ENCODE results near the gene DAB2IP. TPM values are rescaled to one million over a fixed set of nuclear protein-coding genes. Genes with fewer than 3 reads are reported as not detected.

Gene DAB2IP
- total RNA-seq, 1 experiment from 2014 or later, result 13.4 TPM

- DNase-seq (ENCODE audit: low read depth, low spot score), result no peak
- in situ Hi-C loops (cut with HindIII; ENCODE audit: low pct_unique_long_range_greater_than_20kb, low sequenced_read_pairs), result no loop called here
Measured at GRCh38 chr9:121797081-121797480, 145.6 kb downstream of the DAB2IP start.

- in situ Hi-C loops (cut with HindIII; ENCODE audit: low pct_unique_long_range_greater_than_20kb, low sequenced_read_pairs), result no loop called here
Measured at GRCh38 chr9:121798941-121799340, 147.5 kb downstream of the DAB2IP start.

GRCh38 chr9:121800376-121800775 lies 148.9 kb downstream of the DAB2IP start:
- no peak for DNase-seq (ENCODE audit: low read depth, low spot score)
- in situ Hi-C loops (cut with HindIII; ENCODE audit: low pct_unique_long_range_greater_than_20kb, low sequenced_read_pairs), result no loop called here

More at GRCh38 chr9:121798941-121799340, 147.5 kb downstream of the DAB2IP start:
- DNase-seq (ENCODE audit: low read depth, low spot score), result no peak

DNA sequence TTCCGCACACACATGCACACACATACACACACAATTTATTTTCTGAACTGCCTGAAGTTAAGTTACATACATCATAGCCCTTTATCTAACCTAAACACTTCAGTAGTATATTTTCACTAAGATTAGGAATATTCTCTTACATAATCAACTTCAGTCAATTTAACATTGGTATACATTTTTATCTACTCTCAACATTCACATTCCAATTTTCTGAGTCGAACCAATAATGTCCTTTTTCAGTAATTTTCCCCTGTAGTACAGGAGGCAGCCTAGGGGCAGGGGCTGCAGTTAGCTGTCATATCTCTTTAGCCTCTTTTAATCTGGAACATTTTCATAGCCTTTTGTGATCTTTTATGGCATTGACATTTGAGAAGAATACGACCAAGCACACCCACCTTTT lies 150.1 kb downstream of the DAB2IP start:
- DNase-seq (ENCODE audit: low read depth, low spot score), result no peak
- in situ Hi-C loops (cut with HindIII; ENCODE audit: low pct_unique_long_range_greater_than_20kb, low sequenced_read_pairs), result no loop called here

DNA sequence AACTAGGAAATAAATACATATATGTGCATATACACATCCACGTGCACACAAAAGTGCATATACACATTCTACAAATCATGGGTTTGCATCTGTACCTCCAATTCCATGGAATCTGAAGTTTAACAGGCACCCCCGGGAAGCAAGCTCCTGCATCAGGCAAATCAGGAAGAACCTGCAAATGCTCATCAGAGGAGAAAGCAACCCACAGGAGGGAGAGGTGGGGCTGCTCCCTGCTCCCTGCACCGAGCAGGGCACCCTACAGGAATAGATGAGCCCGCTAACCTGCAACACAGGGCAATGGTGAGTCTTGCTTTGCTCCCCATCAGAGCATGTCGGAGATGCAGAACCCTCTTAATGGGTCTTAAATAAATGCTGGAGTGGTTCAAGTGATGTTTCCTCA lies 151.3 kb downstream of the DAB2IP start:
- DNase-seq (ENCODE audit: low read depth, low spot score), result no peak
- in situ Hi-C loops (cut with HindIII; ENCODE audit: low pct_unique_long_range_greater_than_20kb, low sequenced_read_pairs), result no loop called here

- in situ Hi-C loops (cut with HindIII; ENCODE audit: low pct_unique_long_range_greater_than_20kb, low sequenced_read_pairs), result no loop called here
- DNase-seq (ENCODE audit: low read depth, low spot score), result no peak
Measured at GRCh38 chr9:121807069-121807822, 155.8 kb downstream of the DAB2IP start.

DNA sequence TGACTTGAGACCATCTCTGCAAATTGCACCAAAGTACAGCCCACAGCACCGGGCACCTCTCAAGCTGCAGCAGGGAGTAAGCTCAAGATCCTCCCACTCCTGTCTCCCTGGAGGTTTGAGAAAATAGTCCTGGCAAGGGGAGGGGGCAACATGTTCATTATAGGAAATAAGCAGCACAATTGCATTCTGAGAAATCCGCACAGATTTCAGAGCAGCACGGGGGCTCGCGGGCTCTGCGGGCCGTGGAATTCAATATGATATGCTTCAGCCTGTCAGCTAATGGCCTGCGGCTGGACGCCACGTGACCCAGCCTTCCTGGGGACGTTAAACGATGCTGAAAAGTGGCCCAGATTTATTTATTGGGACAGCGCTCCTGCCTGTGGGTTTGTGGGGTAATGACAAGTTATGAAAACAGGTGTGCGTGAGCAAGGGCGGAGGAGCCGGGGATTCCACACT lies 156.4 kb downstream of the DAB2IP start:
- no peak for DNase-seq (ENCODE audit: low read depth, low spot score)
- in situ Hi-C loops (cut with HindIII; ENCODE audit: low pct_unique_long_range_greater_than_20kb, low sequenced_read_pairs), result no loop called here

DNA sequence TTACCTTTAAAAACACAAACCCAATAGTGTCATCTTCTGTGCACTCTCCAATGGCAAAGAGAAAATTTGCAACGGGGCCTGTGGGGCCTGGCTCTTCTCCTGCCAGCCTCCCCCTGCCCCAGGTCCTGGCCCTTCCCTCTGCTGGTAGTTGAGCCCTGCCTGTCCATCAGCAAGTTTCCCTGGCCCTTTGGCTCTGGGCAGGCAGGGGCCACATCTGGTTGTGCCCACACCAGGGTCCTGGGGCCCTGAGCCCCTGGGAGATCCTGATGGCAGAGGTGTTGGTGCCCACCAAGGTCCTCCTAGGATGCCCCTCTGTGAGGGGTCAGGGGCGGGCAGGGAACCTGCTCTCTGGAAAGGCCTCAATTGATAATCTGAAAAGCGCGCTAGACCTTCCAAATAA lies 157.3 kb downstream of the DAB2IP start:
- no peak for DNase-seq (ENCODE audit: low read depth, low spot score)
- in situ Hi-C loops (cut with HindIII; ENCODE audit: low pct_unique_long_range_greater_than_20kb, low sequenced_read_pairs), result no loop called here

GRCh38 chr9:121809356-121810050 lies 158.1 kb downstream of the DAB2IP start:
- in situ Hi-C loops (cut with HindIII; ENCODE audit: low pct_unique_long_range_greater_than_20kb, low sequenced_read_pairs), result no loop called here

GRCh38 chr9:121810489-121810888 lies 159.1 kb downstream of the DAB2IP start:
- in situ Hi-C loops (cut with HindIII; ENCODE audit: low pct_unique_long_range_greater_than_20kb, low sequenced_read_pairs), result no loop called here
- DNase-seq (ENCODE audit: low read depth, low spot score), result no peak

More at GRCh38 chr9:121809356-121810050, 158.1 kb downstream of the DAB2IP start:
- DNase-seq (ENCODE audit: low read depth, low spot score), result no peak

DNA sequence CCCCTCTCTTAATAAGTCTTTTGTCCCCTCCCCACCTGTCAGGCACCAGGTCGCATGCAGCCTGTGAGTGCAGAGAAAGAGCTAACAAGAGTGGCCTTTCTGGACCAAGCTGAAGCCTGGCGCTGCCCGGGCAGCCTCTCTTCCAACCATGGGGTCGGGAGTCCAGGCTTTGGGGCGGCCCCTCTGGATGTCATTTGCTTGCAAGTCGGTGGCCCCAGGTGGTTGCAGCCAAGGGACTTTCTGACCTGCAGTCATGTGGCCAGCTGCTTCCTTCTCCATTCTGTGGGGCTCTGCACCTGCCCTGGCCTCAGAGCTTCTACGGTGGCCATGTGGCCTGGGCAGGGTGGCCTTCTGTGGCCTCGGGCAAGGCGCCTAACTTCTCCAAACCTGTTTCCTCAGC lies 159.7 kb downstream of the DAB2IP start:
- no peak for DNase-seq (ENCODE audit: low read depth, low spot score)

GRCh38 chr9:121811751-121812150 lies 160.3 kb downstream of the DAB2IP start:
- in situ Hi-C loops (cut with HindIII; ENCODE audit: low pct_unique_long_range_greater_than_20kb, low sequenced_read_pairs), result no loop called here
- DNase-seq (ENCODE audit: low read depth, low spot score), result no peak

More for the DNA sequence above, 159.7 kb downstream of the DAB2IP start:
- in situ Hi-C loops (cut with HindIII; ENCODE audit: low pct_unique_long_range_greater_than_20kb, low sequenced_read_pairs), result no loop called here

DNA sequence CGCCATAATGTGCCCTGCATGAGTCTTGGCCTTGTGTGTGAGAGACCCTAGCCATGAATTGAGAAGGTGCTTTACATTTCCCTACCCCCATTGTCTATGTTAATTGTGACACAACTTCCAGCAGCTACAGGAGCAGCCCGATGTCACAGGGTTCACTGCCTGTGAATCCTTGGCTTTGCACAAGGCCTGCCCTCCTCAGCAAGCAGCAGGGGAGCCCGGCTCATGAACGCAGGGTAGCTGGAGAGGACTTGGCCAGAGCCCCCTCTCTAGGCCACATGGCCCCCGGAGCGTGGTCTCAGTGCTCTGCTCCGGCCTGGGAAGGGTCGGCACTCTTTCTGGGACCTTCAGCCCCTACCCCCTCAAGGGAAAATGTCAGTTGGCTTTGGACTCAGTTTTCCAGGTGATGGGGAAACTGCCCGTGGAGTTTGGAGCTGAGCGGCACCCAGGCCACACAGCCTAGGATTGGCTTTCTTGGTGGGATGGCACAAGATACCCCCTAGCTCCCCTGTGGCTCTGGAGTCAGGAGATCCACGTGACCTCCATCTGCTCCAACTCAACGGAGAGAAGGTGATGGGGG lies 160.8 kb downstream of the DAB2IP start:
- DNase-seq (ENCODE audit: low read depth, low spot score), result no peak
- in situ Hi-C loops (cut with HindIII; ENCODE audit: low pct_unique_long_range_greater_than_20kb, low sequenced_read_pairs), result no loop called here

GRCh38 chr9:121813519-121814210 lies 162.2 kb downstream of the DAB2IP start:
- DNase-seq (ENCODE audit: low read depth, low spot score), result no peak
- in situ Hi-C loops (cut with HindIII; ENCODE audit: low pct_unique_long_range_greater_than_20kb, low sequenced_read_pairs), result no loop called here

- no peak for DNase-seq (ENCODE audit: low read depth, low spot score)
- in situ Hi-C loops (cut with HindIII; ENCODE audit: low pct_unique_long_range_greater_than_20kb, low sequenced_read_pairs), result no loop called here
Measured at GRCh38 chr9:121814594-121814993, 163.2 kb downstream of the DAB2IP start.

GRCh38 chr9:121815084-121815483 lies 163.7 kb downstream of the DAB2IP start:
- no peak for DNase-seq (ENCODE audit: low read depth, low spot score)
- in situ Hi-C loops (cut with HindIII; ENCODE audit: low pct_unique_long_range_greater_than_20kb, low sequenced_read_pairs), result no loop called here

DNA sequence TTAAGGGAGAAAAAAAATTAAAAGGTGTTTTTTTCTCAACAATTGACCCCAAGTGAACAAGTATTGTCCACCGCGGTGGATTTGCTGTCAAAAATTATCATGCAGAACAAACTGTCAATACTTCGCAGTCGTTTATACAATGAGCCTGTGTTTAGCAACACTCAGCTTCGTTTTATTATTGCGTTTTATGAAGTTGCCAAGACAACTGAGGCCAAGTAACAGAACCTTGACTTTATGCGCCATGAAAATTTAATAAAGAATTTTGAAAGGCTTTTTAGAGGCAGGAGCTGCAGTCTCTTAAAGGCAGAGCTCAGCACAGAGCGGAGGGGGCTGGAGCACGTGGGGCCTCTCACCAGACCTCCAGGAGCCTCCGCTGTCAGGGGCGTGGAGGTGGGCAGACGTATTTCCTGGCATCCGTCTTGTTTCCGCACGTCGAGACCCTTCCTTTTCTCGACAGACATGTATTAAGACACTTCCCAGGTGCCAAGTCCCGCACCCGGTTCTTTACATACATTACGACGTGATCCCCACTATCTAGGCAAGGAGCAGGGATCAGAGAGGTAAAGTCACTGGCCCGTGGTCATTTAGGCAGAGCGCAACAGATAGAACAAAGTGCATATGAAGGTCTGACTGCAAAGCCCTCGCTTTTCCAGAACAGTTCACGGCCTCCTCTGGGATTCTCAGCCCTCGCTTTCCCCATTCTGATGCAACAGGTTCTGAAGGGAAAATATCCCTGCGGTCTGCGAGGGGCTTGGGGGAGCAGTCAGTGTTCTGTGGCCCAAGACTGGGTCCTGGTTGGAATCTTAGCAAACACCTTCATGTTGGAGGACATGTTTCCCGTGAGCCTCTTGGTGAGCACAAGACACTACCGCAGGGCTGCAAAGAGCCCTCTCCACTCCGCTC lies 164.4 kb downstream of the DAB2IP start:
- no peak for DNase-seq (ENCODE audit: low read depth, low spot score)
- in situ Hi-C loops (cut with HindIII; ENCODE audit: low pct_unique_long_range_greater_than_20kb, low sequenced_read_pairs), result no loop called here

Measured in SK-MEL-5 (cell line).